A673 (cell line): Measurements from ENCODE around the gene PCBP2.

ENCODE experiments used
- EZH2 ChIP-seq: fragments of 200-600 bp; sonication (generic); IDR thresholded peaks from 2 replicates; pipeline ENCODE4 v1.6.1; 2017; ENCODE audit warnings: borderline replicate concordance, low read depth, mild to moderate bottlenecking, mixed read lengths, antibody characterized with exemption, low read length; ENCODE audit not compliant: poor library complexity, severe bottlenecking
- TF ChIP-seq, protein P1 (sequence below): fragments of 300-800, 200-600 bp; sonication (generic); conservative IDR thresholded peaks from 2 replicates; pipeline ENCODE4 v1.5.1; 2017; ENCODE audit warnings: low read depth, mild to moderate bottlenecking, antibody characterized with exemption, low read length, moderate library complexity, mixed read lengths

DNA sequence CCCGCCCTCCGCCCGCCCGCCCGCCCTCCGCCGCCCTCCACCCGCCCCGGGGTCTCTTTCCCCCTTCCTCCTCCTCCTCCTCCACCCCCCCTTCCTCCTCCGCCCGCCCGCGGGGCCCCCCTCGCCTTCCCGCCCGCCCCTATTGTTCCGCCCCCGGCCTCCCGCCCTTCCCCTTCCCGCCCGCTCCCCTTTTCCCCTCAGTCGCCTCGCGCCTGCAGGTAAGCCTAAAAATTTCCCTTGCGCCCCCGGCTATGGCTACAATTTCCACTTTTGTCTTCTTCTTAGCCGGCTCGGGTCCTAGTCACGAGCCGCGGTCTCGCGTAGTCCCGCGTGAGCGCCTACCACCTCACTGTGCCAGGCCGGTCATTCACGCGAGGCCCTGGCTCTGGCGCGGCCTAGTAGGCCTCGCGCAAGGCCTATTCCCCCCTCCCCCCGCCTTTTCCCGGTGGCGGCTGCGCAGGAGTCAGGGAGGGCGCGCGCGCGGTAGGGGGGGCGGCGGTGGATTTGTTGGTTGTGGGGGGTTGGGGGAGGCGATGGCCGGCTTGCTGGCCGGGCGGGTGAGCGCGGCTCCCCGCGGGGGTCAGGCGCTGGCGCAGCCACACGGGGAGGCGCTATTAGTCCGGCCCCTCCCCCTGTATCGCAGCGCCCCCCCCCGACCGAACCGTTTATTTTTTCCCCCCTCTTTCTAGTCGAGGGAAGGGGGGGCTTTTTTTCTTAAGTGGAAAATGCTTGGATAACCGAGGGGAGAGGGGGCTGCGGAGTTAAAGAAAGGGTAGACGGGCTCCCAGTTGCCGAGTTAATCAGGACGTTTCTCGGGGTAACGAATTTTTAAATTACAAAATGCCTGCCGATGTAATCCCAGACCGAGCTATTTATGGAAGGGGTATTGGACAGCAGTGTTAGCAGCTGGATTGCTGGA is 516 bp downstream of the PCBP2 start:
- TF ChIP-seq, protein P1, sequence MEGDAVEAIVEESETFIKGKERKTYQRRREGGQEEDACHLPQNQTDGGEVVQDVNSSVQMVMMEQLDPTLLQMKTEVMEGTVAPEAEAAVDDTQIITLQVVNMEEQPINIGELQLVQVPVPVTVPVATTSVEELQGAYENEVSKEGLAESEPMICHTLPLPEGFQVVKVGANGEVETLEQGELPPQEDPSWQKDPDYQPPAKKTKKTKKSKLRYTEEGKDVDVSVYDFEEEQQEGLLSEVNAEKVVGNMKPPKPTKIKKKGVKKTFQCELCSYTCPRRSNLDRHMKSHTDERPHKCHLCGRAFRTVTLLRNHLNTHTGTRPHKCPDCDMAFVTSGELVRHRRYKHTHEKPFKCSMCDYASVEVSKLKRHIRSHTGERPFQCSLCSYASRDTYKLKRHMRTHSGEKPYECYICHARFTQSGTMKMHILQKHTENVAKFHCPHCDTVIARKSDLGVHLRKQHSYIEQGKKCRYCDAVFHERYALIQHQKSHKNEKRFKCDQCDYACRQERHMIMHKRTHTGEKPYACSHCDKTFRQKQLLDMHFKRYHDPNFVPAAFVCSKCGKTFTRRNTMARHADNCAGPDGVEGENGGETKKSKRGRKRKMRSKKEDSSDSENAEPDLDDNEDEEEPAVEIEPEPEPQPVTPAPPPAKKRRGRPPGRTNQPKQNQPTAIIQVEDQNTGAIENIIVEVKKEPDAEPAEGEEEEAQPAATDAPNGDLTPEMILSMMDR = peak; percentile 55
- TF ChIP-seq EZH2 = no peak
